HuH-7 (cell line): ENCODE measurements around the gene POP4.
A peak's percentile ranks its signal among the peaks of the same experiment; 100 is the strongest.

Source experiments
- DNase-seq: peaks from one replicate; pipeline ENCODE4 v3.0.0; 2011; ENCODE audit warnings: low spot score

The POP4 gene

DNA sequence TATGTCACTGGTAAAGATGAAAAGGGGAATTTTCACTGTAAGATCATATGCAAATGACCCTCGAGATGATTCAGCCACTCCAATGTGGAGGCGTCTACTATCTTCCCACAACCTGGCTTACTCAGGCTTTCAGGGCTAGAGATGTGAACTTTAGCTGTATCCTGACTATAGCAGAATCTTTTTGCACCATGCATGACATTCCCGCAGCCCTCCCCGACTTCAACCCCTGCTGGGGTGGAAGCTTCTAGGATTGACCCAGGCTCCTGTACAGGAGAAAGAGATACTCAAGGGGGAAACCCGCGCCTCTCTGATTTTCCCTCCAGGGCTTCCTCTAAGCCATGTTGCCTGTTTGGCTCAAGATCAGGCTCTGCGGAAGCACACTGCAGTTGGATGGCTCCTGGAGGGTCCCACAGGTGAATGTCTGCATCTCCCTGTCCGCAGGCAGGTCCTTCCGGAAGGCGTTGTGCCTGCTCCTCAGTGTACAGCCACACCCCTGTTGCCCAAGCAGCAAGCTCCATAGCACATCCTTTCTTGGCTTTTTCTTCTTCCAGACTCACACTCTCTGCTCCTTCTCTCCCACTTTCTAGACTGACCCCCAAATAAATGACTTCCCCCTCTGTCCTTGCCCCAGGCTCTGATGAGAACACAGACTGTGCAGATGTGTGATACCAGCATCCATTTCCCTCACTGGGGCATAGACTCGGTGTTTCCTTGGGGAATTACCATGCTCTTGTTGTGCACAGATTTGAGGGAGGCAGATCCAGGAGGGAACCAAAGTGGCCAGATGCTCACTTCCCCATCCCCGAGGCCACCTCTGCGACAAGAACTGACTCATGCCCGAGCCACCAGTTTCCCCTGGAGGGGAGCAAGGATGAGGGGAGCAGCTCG lies 29.1 kb upstream of the POP4 start:
- no peak for DNase-seq

DNA sequence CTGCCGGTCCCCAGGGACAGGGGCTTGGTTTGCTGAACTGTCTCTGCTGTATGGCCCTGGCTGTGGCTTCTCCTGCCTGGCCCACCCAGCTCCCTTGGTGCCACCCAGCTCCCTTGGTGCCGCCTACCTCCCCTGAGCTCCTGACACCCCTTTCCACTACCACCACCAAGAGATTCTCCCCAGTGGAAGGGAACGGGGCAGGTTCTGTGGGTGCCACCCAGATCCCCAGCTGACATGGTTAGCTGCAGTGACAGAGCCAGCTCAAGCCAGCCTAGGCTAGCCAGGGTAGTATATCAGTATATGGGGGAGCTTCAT lies 28.5 kb upstream of the POP4 start:
- DNase-seq, result no peak

DNA sequence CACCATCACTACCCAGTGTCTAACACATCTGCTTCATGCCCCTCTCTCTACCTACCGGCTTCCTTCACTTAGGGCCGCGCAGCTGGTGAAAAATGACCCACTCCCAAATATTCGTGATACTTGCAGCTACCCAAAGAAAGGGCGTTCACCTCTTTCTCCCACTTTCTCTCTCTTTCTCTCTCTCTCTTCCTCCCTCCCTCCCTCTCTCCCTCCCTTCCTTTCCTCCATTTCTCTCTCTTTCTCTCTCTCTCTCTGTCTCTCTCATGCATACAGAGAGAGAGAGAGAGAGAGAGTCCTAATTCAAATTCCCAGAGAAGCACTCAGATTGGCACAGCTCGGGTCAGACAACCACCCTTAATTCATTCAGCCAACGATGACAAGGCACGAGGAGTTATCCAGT lies 27.7 kb upstream of the POP4 start:
- DNase-seq, result no peak

DNA sequence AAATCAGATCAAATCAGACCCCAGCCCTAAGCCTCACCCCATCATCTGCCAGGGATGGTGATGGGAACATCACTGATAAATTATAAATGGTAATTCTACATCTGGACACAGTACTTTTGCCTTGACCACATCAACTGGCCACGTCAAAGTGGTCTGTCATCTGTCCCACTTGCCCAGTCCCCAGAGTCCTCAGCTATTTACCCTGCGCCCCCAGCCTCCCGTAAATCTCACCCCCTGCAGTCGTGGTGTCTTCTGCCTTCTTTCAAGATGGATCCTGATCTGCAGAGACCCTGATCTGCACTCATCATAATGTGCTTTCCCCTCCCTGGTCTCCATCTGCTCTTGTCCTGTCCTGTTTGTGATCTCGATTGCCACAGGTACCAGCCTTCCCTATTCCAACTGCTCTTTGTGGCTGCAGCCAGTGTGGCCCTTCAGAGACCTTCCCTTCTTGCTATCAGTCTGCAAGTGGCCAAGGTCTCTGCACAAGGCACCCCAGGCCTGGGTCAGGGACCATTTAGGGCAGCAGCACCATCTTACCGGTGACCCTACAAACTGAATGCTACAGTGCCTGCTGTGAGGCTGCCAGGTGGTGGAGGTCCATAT lies 26.7 kb upstream of the POP4 start:
- no peak for DNase-seq

DNA sequence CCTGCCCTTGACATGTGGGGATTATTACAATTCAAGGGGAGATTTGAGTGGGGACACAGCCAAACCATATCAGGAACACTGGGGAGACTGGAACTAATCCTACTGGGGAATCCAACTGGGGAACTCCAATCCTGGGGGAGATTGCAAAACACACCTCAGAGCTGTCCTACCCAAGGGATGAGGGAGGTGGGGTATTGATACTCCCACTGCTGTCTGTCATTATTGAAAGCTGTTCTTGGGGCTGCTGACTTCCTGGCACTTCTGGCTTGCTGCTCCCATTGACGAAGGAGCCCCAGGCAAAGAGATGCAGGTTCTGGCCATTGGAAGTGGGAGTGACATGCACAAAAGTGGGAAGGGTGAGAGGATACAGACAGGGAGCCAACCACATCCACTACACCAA lies 24.7 kb upstream of the POP4 start:
- DNase-seq, result no peak

DNA sequence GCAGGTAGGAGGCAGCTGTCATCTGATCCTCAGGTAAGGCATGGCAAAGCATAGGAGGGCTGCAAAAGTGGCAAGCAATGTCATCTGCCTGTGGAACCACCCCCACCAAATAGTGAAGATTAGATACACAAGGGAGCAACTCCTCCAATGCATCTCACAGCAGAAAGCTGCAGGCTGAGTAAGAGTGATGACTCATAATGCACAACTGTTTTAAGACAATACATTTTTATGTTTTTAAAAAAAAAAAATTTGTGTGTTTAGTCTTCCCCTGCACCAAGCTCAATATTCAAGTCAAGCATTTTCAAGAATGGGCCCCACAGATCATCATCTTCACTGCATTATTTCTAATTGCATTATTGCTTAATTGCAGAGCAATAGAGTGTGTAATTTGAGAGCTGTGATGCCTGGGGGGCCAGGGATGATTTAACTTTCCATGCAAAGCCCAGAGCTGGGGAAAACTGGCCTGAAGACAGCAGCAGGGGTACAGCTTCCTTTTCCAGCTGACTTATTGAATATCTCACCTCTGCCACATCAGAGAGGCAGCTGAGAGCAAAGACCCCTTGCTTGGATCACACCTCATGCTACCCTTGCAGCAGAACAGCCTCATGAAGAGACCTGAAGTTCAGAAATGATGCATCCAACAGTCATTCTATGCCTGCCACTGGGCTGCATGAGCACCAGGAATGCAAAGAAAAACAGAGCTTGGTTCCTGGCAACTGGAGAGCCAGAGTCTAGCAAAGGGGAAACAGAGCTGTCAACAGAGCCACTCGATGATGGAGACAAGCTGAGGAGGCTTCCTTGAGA lies 22.7 kb upstream of the POP4 start:
- DNase-seq, result no peak

DNA sequence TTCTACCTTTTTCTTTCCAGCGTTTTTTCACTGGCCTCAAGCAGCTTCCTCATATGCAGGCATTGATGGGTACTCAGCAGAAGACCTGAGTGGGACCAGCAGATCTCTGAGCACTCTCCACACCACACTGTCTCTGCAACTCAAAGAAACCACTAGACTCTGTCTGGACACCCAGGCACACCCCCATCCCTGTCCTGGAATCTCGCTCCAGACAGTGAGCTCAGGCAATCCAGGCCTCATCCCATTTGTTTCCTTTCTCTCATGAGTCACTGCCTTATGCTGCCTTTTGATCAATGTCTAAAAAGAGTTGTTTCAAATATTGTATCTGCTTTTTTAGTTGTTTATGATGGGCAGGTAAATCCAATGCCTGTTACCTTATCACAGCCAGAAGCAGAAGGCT lies 19.7 kb upstream of the POP4 start:
- no peak for DNase-seq

DNA sequence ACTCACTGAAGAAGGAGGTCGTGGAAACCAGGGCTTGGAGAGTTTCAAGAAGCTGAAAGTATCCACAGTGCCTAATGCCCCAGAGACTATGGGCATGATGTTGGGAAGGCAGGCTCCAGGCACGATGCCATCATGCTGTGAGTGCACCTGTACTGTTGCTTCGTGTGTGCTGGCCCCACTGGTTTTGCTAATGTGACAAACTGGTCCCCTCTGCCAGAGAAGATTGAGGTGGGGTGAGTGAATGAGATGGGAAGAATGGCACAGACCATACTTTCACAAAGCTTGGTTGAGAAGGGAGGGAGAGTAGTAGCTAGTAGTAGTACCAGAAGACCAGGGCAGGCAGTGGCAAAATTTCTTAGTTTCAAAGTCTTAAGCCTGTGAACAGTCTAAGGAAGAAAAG lies 19.0 kb upstream of the POP4 start:
- DNase-seq, result no peak

DNA sequence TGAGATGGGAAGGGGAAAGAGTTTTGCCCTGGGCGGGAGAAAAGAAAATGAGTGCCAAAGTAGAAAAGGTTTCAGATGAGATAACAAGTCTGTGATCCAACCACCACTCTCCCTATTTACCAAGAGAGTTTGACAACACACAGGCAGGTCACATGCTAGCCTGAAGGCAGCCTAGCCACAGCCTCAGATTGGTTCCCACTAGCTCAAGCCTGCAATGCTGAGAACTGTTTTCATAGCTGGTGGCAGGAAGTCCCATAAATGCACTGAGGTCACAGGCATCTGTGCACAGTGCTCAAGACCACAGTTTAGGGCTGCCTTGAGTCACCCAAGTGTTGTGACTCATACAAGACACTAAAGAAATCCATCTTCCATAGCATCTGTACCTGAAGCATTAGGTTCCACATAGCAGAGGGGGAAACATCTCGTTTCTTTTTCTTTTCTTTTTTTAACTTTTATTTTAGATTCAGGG lies 18.5 kb upstream of the POP4 start:
- no peak for DNase-seq

DNA sequence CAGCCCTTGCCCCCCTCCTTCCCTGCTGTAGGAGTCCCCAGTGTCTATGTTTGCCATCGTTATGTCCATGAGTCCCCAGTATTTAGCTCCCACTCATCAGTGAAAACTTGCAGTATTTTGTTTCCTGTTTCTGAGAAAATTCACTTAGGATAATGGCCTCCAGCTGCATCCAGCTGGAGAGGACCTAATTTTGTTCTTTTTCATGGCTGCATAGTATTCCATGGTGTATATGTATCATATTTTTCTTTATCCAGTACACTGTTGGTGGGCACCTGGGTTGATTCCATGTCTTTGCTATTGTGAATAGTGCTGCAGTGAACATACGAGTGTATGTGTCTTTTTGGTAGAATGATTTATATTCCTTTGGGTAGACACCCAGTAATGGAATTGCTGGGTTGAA lies 18.0 kb upstream of the POP4 start:
- DNase-seq, result no peak

DNA sequence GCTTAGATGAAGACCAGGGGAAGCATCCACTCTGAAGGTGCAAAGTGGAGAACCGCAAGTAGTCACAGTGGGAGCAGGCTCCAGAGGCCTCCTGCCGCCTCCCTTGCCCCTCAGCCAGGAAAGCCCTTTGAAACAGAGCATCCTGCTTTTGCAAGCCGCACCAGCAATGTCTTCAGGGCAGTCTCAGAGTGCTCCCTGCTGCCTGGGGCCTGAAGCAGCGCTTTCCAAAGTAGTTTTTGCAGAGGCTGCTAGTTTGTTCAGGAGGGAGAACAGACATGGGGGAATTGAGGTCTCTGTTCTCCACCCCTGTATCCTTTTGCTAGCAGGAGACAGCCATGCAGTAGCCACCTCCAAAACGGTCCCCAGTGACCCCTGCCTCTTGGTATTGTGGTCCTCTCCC lies 15.8 kb upstream of the POP4 start:
- no peak for DNase-seq

DNA sequence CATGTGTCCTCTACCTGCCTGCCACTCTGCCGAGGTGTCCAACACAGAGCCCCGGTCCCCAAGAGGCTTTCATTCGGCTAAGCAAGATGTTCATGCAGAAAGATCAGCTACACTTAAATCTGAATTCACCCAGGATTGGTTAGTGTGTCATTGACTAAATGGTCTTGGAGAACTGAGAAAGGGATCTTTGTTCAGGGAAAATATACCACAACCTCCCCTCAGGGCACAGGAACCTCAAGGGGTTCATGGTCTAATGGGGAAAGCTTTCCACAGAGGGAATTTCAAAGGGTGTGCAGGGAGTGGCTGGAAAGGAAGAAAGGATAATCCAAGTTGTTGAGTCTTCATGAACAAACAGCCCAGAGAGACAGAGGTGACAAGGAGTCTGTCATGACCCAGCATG lies 14.4 kb upstream of the POP4 start:
- no peak for DNase-seq

DNA sequence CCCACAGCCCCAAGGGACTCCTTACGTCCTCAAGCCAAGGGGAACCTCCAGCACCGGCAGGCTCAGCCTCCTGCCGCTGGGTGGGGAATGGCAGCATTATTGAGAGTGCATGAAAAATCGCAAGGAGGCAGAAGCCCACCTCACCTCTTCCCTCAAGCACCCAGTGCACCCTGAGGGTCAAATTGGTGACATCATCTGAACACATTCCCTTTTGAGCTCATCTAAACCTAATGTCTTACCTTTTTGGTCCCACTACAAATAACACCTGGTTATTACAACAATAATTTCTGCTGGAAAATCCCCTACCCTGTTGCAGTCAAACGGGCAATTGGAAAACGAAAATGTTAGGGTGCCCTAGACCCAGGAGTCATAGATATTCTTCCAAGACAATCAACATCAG lies 12.2 kb upstream of the POP4 start:
- no peak for DNase-seq

DNA sequence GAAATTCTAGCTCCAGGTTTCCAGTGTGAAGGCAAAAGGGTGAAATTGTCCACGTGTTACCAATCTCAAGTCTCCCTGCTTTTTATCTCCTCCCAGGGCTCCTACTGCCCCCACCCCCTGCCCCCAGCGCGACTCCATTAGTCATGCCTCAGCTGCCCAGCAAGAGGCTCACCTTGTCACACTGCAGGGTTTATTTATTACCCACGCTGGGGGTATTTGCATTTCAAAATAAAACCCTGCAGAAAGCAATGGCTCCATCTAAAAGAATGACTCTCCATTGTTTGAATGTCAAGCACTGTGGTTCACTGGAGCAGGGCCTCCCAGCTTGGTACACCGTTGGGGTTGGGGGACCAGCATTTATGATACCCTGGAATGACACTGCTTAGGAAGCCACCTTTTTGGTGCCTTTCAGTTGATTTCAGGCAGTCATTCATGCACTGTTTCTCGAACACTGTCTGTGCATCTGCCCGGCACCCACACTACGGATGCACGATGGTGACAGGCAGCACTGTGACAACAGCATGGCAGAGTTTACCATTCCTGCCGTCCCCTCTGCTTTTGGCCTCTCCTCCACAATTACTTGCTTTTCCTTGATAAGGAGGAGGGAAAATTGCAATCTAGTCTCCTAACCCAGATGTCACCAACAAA lies 9.9 kb upstream of the POP4 start:
- no peak for DNase-seq

DNA sequence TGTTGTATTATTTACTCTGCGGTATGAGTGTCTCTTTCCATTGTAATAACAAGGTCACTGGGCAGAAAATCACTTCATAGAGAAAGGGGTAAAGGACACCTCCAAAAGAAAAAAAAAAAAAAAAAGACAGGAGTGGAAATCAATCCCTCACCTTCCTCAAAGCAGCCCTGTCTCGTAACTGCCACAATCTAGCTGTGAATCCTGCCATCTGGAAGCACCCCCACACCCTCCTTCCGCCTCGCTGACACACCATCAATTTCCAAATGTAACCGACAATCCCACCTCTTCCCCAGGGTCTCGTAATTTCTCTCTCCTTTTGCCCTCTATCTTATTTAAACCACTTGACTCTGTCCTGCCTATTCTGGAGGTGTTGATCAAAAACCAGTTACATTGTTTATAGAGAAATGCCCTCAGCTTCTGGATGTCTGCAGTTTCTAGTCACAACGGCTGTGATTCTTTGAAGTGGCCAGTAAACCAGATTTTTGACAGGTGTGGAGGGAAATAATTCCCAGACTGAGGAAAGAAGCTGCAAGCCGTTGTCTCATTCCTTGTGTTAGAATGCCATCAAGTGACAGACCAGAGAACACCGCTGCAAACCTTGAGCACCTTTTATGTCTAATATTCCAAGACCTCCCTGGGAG lies 9.1 kb upstream of the POP4 start:
- no peak for DNase-seq

DNA sequence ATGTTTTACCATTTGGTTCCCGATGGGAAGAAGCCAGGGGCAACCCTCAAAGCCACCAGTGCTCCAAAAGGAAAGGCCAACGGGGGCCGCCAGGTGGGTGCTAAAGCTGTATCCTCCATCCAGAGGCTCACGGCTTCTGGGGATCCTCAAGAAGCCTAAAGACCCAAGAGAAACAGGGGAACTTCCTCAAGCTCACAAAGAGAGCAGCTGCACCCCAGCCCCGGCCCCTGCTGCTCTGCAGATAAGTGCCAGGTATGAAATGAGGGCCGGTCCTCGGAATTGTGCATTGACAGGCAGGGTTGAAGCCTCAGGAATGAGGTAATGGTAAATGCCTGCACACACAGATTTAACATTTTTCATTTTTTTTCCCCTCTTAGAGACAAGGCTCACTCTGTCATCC lies 8.0 kb upstream of the POP4 start:
- DNase-seq, result no peak

DNA sequence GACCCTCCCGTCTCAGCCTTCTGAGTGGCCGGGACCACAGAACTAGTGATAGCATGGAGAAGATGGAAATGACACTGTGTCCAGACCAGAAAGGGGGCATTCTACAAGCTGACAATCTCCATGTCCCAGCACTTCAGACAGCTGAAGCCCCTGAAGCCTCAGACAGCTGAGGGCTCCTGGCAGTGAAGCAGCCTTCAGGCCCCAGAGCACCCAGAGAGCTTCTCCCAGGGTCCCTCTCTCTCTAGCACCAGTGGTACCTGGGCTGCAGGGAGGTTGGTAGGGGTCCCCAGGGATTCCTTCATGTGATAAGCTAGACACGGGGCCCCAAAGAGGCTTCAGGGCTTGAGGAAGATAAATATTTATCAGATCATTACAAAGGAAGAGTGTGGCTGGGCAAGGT lies 7.6 kb upstream of the POP4 start:
- no peak for DNase-seq

DNA sequence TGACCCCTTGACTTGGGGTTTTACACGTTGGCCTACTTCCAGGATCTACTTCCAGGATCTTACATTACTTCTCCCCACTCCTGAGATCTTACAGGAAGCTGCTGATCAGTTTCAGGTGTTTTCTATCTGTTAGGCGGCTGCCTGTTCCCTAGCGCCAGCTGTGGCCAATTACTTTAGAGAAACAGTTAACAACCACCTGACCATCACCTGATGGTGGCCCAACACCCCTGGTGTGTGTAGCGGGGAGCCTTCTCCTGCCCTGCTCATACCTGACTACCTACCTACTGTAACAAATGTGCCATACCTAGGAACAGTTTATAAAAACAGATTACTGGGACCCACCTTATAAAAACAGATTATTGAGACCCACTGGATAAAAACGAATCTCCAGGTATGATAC lies 2.8 kb upstream of the POP4 start:
- DNase-seq, result no peak

DNA sequence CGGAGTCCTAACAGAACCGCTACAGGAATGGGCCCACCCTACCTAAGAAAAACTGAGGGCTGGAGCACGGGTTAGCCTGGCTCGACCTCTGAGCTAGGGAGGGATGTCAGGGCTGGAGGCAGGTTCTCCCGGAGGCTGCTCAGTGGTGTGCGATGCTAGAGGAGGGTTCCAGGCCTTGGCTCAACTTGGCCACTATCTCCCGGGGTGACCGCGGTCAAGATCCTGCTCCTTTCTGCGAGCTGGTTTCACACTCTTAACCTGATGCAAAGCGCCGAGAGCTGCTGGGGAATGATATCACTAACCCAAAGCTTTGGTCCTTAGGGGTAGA lies 301 bp downstream of the POP4 start:
- no peak for DNase-seq

DNA sequence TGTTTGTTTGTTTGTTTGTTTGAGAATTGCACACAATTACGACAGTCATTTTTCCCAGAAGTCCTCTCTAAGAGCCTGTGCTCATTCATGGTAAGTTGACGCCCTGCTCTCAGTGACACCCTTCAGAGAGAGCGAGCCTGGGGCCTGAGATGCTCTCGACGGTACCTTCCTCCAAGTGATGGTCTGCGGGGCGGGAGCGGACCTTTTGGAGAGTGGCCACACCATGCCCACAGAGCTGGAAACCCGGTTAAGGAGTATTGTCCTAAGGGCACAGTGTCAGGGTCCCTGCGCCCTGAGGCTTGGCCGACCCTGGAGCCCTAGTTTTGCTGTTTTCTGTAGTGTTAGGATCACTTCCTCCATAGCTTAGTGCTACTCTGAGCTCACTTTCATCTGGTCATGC lies 3.6 kb downstream of the POP4 start:
- DNase-seq, result no peak

DNA sequence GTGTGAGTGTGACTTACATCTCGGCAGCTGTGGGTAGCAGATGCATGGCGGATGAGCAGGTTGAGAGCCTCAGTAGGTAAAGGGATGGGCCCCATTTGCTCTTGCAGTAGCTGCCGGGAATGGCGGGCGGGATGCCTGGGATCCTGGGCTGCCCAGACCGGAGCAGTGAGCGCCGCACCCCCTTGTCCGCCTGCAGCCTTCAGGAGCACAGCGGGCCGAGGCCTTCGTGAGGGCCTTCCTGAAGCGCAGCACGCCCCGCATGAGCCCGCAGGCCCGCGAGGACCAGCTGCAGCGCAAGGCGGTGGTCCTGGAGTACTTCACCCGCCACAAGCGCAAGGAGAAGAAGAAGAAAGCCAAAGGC lies 4.1 kb downstream of the POP4 start:
- no peak for DNase-seq

DNA sequence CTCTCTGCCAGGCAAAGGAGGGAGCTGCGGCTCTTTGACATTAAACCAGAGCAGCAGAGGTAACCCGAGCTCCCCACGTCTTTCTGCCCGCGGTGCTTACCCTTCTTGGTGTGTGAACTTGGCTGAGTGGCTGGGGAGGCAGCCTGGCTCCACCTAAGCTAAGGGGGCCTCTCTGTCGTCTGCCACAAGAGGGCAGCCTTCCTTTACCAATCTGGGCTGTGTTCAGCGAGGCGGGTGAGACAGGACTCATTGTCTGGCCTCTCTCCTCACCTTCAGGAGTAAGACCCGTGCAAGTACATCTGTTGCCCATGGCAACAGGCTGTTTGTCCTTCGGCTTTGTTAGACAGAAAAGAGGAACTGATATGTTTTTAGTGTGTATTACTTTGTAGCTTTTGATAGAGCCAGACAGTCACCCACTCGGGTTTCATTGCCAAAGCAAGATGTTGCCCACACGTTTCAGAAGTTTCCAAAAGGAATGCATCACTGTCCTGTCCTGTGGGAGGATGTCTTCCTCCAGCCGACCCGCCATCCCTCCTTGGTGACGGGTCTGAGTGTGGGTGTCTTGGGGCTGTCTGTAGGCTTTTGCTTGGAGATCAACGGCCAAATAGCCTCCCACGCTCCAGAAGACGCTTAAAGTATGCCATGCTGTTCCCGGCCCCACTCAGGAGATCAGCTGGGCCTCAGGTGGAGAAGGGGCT lies 4.6 kb downstream of the POP4 start:
- DNase-seq, result peak; percentile 93
